OCI-LY7 (cell line): ENCODE results near the gene COL1A2. TPM values are rescaled to one million over a fixed set of nuclear protein-coding genes. Genes with fewer than 3 reads are reported as not detected.

ENCODE experiments used
- BruUV-seq: library from RNA; stranded (reverse); fragments of 400-500 nt; replicated peaks from 2 replicates; lab custom pipeline; 2021; lab: Mats Ljungman, UMichigan
- CTCF ChIA-PET: fragments of 300-600 bp; sonication (Branson Sonifier 250); formaldehyde crosslinking; loops from one replicate; lab custom pipeline; 2022; ENCODE audit warnings: antibody characterized with exemption; ENCODE audit not compliant: unreplicated experiment; lab: Charles Lee
- POLR2A ChIA-PET: fragments of 300-600 bp; sonication (Branson Sonifier 250); formaldehyde crosslinking; loops from one replicate; lab custom pipeline; 2022; ENCODE audit warnings: antibody characterized with exemption; lab: Charles Lee
- DNase-seq: peaks from one replicate; pipeline ENCODE4 v3.0.0-alpha.2; 2015; ENCODE audit warnings: low spot score
- H2AFZ ChIP-seq: fragments of 200-600 bp; sonication (generic), shearing (Covaris generic); 2 replicates; pipeline ENCODE4 v1.6.1; 2014; ENCODE audit warnings: mild to moderate bottlenecking, antibody characterized with exemption, low read length, moderate library complexity
- H3K27ac ChIP-seq: fragments of 200-600 bp; sonication (generic); 2 replicates; pipeline ENCODE4 v1.5.1; 2014; ENCODE audit warnings: mixed run types, low read depth, mild to moderate bottlenecking, moderate library complexity, low read length, inconsistent platforms; ENCODE audit not compliant: poor library complexity, severe bottlenecking
- H3K36me3 ChIP-seq: fragments of 200-600 bp; sonication (generic); 2 replicates; pipeline ENCODE4 v1.6.1; 2014; ENCODE audit warnings: mild to moderate bottlenecking, antibody characterized with exemption, low read length, moderate library complexity, mixed read lengths; ENCODE audit not compliant: insufficient read depth
- H3K4me1 ChIP-seq: fragments of 200-600 bp; sonication (generic); 2 replicates; pipeline ENCODE4 v1.5.1; 2014; ENCODE audit warnings: mild to moderate bottlenecking, low read length; ENCODE audit not compliant: insufficient read depth, poor library complexity, severe bottlenecking
- H3K4me2 ChIP-seq: fragments of 200-600 bp; sonication (generic); 2 replicates; pipeline ENCODE4 v1.6.1; 2014; ENCODE audit warnings: mild to moderate bottlenecking, low read length
- H3K4me3 ChIP-seq: fragments of 200-600 bp; sonication (generic); 2 replicates; pipeline ENCODE4 v1.5.1; 2014; ENCODE audit warnings: mild to moderate bottlenecking, low read depth, low read length; ENCODE audit not compliant: poor library complexity, severe bottlenecking
- H3K79me2 ChIP-seq: fragments of 200-600 bp; sonication (generic); 2 replicates; pipeline ENCODE4 v1.6.1; 2016; ENCODE audit warnings: low read depth, mild to moderate bottlenecking, low read length, moderate library complexity, mixed read lengths; ENCODE audit not compliant: insufficient read depth
- H3K9me2 ChIP-seq: fragments of 200-600 bp; sonication (generic); 2 replicates; pipeline ENCODE4 v1.6.1; 2016; ENCODE audit warnings: mild to moderate bottlenecking, low read length, mixed read lengths; ENCODE audit not compliant: insufficient read depth
- H3K9me3 ChIP-seq: fragments of 200-600 bp; sonication (generic); 2 replicates; pipeline ENCODE4 v1.6.1; 2014; ENCODE audit warnings: mild to moderate bottlenecking, mixed run types, low read length, mixed read lengths
- H4K20me1 ChIP-seq: fragments of 200-600 bp; sonication (generic); 2 replicates; pipeline ENCODE4 v1.6.1; 2014; ENCODE audit warnings: mild to moderate bottlenecking, antibody characterized with exemption, low read length, moderate library complexity, mixed read lengths; ENCODE audit not compliant: insufficient read depth
- EZH2phosphoT487 ChIP-seq: fragments of 200-600 bp; sonication (generic); IDR thresholded peaks from 2 replicates; pipeline ENCODE4 v1.6.1; 2018; ENCODE audit warnings: low read depth, borderline replicate concordance, mild to moderate bottlenecking, mixed run types, antibody characterized with exemption, low read length, moderate library complexity, mixed read lengths
- intact Hi-C: fragments of 100-400 bp; cut with micrococcal nuclease; formaldehyde crosslinking; loops from one replicate; pipeline ENCODE4 v1.10.0; 2022; ENCODE audit not compliant: unreplicated experiment
- total RNA-seq, 2 experiments: library from RNA; depleted of rRNA in 1 of 2; stranded (reverse); fragments of >200 nt in 1 of 2; shearing (Covaris generic) in 1 of 2; gene quantifications; 2 replicates each; pipeline ENCODE4 v1.2.3, GENCODE V29; 2014 to 2022
- TF ChIP-seq, protein P1 (sequence below): fragments of 200-600 bp; sonication (generic); conservative IDR thresholded peaks from 2 replicates; pipeline ENCODE4 v1.5.1; 2014; ENCODE audit warnings: mild to moderate bottlenecking, antibody characterized with exemption, low read length, moderate library complexity, mixed read lengths

Gene COL1A2
- total RNA-seq, 2 experiments from 2014 or later, result not detected

DNA sequence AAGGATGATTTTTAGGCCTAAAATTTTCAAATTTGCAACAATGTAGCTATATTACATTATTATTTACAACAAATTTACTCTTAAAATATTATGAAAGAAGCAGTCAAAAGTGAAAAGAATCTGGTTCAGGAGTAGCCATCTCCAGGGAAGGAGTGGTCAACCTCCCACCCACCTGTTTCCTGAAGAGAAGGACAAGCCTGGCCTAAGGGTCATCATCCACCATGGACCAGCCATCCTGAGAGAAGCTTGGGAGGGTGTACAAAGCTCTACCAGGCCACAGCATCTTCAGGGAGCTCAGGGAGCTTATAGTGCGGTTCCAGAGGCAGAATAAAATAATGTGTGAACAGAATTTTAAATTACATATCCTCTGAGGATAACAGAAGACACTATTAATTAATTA, 38.1 kb downstream of the COL1A2 start:
- no peak overlapping the region for H3K4me3 ChIP-seq
- H3K36me3 ChIP-seq, result no peaks in the 10 kb centered on the region
- intact Hi-C loops, result no loop called here
- ChIA-PET CTCF (interaction anchor here (0.5 kb wide), 1 partner anchor 531 kb away, joined by 3 read pairs; no protein-coding TSS in a partner anchor), POLR2A (interaction anchor here (1.1 kb wide), 1 partner anchor 724 kb away, joined by 3 read pairs; no protein-coding TSS in a partner anchor)
- TF ChIP-seq EZH2phosphoT487, result no peak
- TF ChIP-seq, protein P1, sequence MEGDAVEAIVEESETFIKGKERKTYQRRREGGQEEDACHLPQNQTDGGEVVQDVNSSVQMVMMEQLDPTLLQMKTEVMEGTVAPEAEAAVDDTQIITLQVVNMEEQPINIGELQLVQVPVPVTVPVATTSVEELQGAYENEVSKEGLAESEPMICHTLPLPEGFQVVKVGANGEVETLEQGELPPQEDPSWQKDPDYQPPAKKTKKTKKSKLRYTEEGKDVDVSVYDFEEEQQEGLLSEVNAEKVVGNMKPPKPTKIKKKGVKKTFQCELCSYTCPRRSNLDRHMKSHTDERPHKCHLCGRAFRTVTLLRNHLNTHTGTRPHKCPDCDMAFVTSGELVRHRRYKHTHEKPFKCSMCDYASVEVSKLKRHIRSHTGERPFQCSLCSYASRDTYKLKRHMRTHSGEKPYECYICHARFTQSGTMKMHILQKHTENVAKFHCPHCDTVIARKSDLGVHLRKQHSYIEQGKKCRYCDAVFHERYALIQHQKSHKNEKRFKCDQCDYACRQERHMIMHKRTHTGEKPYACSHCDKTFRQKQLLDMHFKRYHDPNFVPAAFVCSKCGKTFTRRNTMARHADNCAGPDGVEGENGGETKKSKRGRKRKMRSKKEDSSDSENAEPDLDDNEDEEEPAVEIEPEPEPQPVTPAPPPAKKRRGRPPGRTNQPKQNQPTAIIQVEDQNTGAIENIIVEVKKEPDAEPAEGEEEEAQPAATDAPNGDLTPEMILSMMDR, result no peak
- no peak overlapping the region for H2AFZ ChIP-seq
- no peaks in the 10 kb centered on the region for H3K9me2 ChIP-seq
- H4K20me1 ChIP-seq, result no peaks in the 10 kb centered on the region
- no TSS peak for BruUV-seq
- DNase-seq, result no peak
- H3K4me2 ChIP-seq, result no peak overlapping the region
- H3K9me3 ChIP-seq, result no peaks in the 10 kb centered on the region
- no peaks in the 10 kb centered on the region for H3K4me1 ChIP-seq
- H3K79me2 ChIP-seq, result no peaks in the 10 kb centered on the region
- no peak overlapping the region for H3K27ac ChIP-seq

DNA sequence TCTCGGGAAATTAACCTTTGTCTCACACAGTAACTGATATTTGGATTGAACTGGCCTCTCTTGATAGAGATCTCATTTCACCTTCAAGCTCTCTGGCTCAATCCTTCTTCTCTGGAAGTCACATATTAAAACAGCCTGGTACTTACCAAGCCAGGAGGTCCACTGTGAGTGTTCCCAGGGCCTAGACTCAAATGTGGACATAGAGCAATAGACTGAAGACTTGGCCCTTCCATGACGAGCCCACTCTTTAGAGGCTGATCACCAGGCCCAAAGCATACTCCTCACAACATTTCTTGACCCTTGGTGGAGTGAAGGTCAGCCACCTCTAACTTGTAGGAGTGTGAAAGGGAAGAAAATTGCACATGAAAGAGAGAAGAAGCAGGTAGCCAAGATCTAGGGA, 38.5 kb downstream of the COL1A2 start:
- intact Hi-C loops, result no loop called here
- BruUV-seq, result no TSS peak
- DNase-seq, result no peak

DNA sequence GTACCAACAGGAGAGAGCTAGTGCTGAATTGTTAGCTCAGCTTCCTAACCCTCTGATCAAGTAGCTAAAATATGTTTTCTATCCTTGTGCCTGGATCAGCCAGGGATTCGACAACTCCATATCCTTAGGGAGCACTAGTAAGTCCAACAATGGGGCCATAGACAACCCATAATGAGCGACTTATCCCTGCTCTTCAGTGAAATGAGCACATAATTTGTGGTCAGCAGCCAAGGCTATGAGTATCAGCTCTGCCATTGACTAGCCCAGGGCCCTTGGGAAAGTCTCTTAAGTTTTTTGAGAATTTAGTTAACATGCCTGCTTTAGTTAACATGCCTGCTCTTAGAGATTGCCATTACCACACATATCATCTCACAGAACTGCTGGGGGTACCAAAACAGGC, 39.3 kb downstream of the COL1A2 start:
- Histone ChIP-seq H3K4me2 (no peak overlapping the region), H3K4me1 (no peaks in the 10 kb centered on the region), H3K4me3 (no peak overlapping the region), H3K9me2 (no peaks in the 10 kb centered on the region), H3K36me3 (no peaks in the 10 kb centered on the region), H3K79me2 (no peaks in the 10 kb centered on the region), H3K27ac (no peak overlapping the region), H3K9me3 (no peaks in the 10 kb centered on the region), H4K20me1 (no peaks in the 10 kb centered on the region), H2AFZ (no peak overlapping the region)
- DNase-seq, result no peak
- no peak for TF ChIP-seq EZH2phosphoT487
- TF ChIP-seq, protein P1, result no peak
- ChIA-PET CTCF (no interaction called here), POLR2A (no interaction called here)
- BruUV-seq, result no TSS peak
- intact Hi-C loops, result no loop called here

More for the DNA sequence above, 38.5 kb downstream of the COL1A2 start:
- Histone ChIP-seq H3K4me3 (no peak overlapping the region), H3K4me1 (no peaks in the 10 kb centered on the region), H2AFZ (no peak overlapping the region), H3K9me3 (no peaks in the 10 kb centered on the region), H3K27ac (no peak overlapping the region), H3K4me2 (no peak overlapping the region), H4K20me1 (no peaks in the 10 kb centered on the region), H3K79me2 (no peaks in the 10 kb centered on the region), H3K9me2 (no peaks in the 10 kb centered on the region), H3K36me3 (no peaks in the 10 kb centered on the region)
- TF ChIP-seq EZH2phosphoT487, result no peak
- TF ChIP-seq, protein P1, result no peak
- POLR2A ChIA-PET, result interaction anchor here (1.1 kb wide), 1 partner anchor 724 kb away, joined by 3 read pairs; no protein-coding TSS in a partner anchor
- CTCF ChIA-PET, result interaction anchor here (0.5 kb wide), 1 partner anchor 531 kb away, joined by 3 read pairs; no protein-coding TSS in a partner anchor
